Choroid plexus epithelial cell (primary cell): ENCODE results near the gene NUDT4.
A peak's percentile ranks its signal among the peaks of the same experiment; 100 is the strongest.

Source experiments
- DNase-seq: peaks from one replicate; pipeline ENCODE4 v3.0.0-alpha.2; 2010; ENCODE audit warnings: low read depth
- H3K4me3 ChIP-seq: 2 replicates; pipeline ENCODE4 v1.5.1; 2011; ENCODE audit warnings: low read depth, mild to moderate bottlenecking, control low read depth, low read length, moderate library complexity
- TF ChIP-seq, protein P1 (sequence below): conservative IDR thresholded peaks from 2 replicates; pipeline ENCODE4 v1.5.1; 2011; ENCODE audit warnings: low read depth, mild to moderate bottlenecking, control low read depth, inconsistent platforms, low read length, moderate library complexity

NUDT4 gene

GRCh38 chr12:93443576-93443975, 65.9 kb downstream of the NUDT4 start:
- TF ChIP-seq, protein P1, sequence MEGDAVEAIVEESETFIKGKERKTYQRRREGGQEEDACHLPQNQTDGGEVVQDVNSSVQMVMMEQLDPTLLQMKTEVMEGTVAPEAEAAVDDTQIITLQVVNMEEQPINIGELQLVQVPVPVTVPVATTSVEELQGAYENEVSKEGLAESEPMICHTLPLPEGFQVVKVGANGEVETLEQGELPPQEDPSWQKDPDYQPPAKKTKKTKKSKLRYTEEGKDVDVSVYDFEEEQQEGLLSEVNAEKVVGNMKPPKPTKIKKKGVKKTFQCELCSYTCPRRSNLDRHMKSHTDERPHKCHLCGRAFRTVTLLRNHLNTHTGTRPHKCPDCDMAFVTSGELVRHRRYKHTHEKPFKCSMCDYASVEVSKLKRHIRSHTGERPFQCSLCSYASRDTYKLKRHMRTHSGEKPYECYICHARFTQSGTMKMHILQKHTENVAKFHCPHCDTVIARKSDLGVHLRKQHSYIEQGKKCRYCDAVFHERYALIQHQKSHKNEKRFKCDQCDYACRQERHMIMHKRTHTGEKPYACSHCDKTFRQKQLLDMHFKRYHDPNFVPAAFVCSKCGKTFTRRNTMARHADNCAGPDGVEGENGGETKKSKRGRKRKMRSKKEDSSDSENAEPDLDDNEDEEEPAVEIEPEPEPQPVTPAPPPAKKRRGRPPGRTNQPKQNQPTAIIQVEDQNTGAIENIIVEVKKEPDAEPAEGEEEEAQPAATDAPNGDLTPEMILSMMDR, result no peak
- no peak for DNase-seq
- H3K4me3 ChIP-seq, result no peak overlapping the region

DNA sequence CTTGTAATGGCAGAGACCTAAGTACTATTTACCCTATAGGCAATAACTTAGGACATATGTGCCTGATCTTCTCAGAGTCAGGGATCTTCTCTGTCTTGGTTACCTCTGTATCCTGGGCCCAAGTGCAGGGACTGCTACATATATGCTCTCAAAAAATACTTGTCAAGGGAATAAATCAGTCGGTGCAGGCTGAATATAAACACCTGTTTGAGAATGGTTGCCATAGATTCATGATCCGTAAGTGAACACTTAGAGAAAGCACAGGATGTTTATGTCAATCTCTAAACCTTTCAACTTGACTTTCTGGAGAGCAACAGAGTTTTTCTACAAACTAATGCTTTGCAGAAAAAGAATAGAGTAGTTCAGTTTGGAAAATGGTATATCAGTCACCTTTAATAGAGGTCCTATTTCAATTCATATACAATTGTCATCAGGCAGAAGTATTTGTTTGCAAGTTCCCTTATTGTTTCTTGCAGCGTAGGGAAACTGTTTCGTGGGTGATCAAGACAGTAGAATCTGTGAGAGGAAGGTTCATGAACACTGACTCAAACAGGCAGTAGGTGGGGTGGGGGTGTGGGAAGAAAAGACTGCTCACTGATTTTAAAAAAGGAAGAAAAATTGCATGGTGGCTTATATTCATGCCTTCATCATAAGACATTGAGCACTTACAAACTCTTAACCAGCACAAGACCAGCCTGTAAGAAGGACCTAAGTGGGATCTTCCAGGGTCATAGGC, 70.0 kb downstream of the NUDT4 start:
- no peak overlapping the region for H3K4me3 ChIP-seq
- TF ChIP-seq, protein P1, result no peak
- no peak for DNase-seq

DNA sequence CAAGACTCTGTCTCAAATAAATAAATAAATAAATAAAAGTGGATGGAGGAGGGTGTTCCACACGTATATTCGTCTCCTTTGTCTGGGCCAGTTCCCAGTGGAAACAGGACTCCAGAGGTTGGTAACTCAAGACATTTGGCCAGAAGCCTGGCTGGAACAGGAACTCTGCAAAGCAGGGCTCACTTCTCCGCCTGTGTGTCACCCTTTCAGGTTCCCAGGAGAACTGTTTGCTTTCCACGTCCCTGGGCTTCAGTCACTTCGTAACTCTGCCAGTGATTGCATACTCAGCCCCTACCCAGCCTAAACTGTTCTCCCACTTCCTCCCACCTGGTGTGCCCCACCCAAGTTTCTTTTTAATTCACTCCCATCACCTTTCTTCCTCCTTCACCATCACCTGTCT, 71.1 kb downstream of the NUDT4 start:
- TF ChIP-seq, protein P1, result no peak
- DNase-seq, result no peak

DNA sequence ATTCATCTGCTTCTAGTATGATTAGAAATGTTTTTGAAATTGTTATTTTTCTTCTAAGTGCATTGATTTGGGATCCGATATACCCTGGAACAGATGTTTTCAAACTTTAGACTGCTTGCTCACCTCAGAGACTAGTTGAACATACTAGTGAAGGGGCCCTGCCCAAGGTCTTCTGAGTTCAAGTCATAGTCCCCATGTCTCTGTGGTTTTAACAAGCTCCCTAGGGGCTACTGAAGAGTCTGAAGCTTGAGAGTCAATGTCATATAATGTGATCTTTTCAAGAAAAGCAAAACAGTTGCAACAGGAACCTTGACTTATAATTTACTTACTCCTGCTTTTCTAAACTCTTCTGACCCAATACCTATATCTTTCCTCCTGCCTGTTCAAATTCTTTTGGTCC, 71.6 kb downstream of the NUDT4 start:
- TF ChIP-seq, protein P1, result no peak
- no peak overlapping the region for H3K4me3 ChIP-seq
- no peak for DNase-seq

More for the DNA sequence above, 71.1 kb downstream of the NUDT4 start:
- H3K4me3 ChIP-seq, result no peak overlapping the region

- TF ChIP-seq, protein P1, result no peak
- DNase-seq, result no peak
- no peak overlapping the region for H3K4me3 ChIP-seq
Observed at GRCh38 chr12:93451423-93452158, 73.9 kb downstream of the NUDT4 start.

GRCh38 chr12:93453633-93454032, 75.9 kb downstream of the NUDT4 start:
- H3K4me3 ChIP-seq, result no peak overlapping the region
- TF ChIP-seq, protein P1, result no peak
- DNase-seq, result peak; percentile 35
